Lower lobe of right lung (tissue), 2 donors: ENCODE results near the gene TRERF1. TPM values are rescaled to one million over a fixed set of nuclear protein-coding genes. Genes with fewer than 3 reads are reported as not detected.
"Not testable (repeated sequence)": the region's sequence is repeated elsewhere in the genome, so short reads cannot be mapped to it uniquely, and the experiment has no call there.

Source experiments
- ATAC-seq, 2 donors: fragments of 200-7000 bp; cut with Tn5 transposase; one replicate each; pipeline ENCODE4 v1.9.1; 2020 to 2022; ENCODE audit warnings: mild to moderate bottlenecking in 2 of 2, moderate library complexity in 2 of 2
- DNase-seq: peaks from one replicate; pipeline ENCODE4 v3.0.0-alpha.2; 2020
- H3K27ac ChIP-seq: fragments of 200-600 bp; one replicate; pipeline ENCODE4 v1.8.0; 2022
- H3K27me3 ChIP-seq: fragments of 200-600 bp; one replicate; pipeline ENCODE4 v1.8.0; 2022; ENCODE audit warnings: low read depth
- H3K36me3 ChIP-seq: fragments of 200-600 bp; one replicate; pipeline ENCODE4 v1.8.0; 2022; ENCODE audit warnings: mild to moderate bottlenecking
- H3K4me1 ChIP-seq: fragments of 200-600 bp; one replicate; pipeline ENCODE4 v1.8.0; 2022
- H3K4me3 ChIP-seq: fragments of 200-600 bp; one replicate; pipeline ENCODE4 v1.8.0; 2022; ENCODE audit warnings: mild to moderate bottlenecking
- H3K9me3 ChIP-seq: fragments of 200-600 bp; one replicate; pipeline ENCODE4 v1.8.0; 2022
- CTCF ChIP-seq: fragments of 200-600 bp; IDR thresholded peaks from one replicate; pipeline ENCODE4 v1.8.0; 2022; ENCODE audit warnings: antibody characterized with exemption, mild to moderate bottlenecking
- intact Hi-C: fragments of 100-400 bp; cut with DNase I; formaldehyde crosslinking; loops from one replicate; pipeline ENCODE4 v1.11.0; 2022
- total RNA-seq: library from RNA; stranded (reverse); fragmentation: NEBNext Ultra II Directional; extraction: Animal tissue kit (Norgen Biotek cat#: 25700); gene quantifications from one replicate; pipeline ENCODE4 v1.2.1, GENCODE V29; 2021
- donor health status: DM: no; HTN: yes; CAD: no; lungs with severe emphysema.

Gene TRERF1
- total RNA-seq, 1 donor from 2014 or later: 5.6 TPM

GRCh38 chr6:42484261-42484660 lies 32.5 kb upstream of the TRERF1 start:
- no peak for TF ChIP-seq CTCF
- no peak overlapping the region for H3K4me3 ChIP-seq
- no peak for DNase-seq
- intact Hi-C loops: no loop called here
- H3K9me3 ChIP-seq: no peaks in the 10 kb centered on the region
- no peaks in the 10 kb centered on the region for H3K36me3 ChIP-seq
- no peaks in the 10 kb centered on the region for H3K27me3 ChIP-seq
- H3K4me1 ChIP-seq: no peaks in the 10 kb centered on the region
- ATAC-seq: no peak
- H3K27ac ChIP-seq: no peak overlapping the region

- Histone ChIP-seq H3K9me3 (no peaks in the 10 kb centered on the region), H3K36me3 (no peaks in the 10 kb centered on the region), H3K4me1 (no peaks in the 10 kb centered on the region), H3K27me3 (no peaks in the 10 kb centered on the region), H3K27ac (no peak overlapping the region), H3K4me3 (no peak overlapping the region)
- ATAC-seq (no peak), DNase-seq (no peak)
- no peak for TF ChIP-seq CTCF
- intact Hi-C loops: no loop called here
Measured at GRCh38 chr6:42482174-42482573, 30.4 kb upstream of the TRERF1 start.

GRCh38 chr6:42471714-42472113 lies 20.0 kb upstream of the TRERF1 start:
- no peak for TF ChIP-seq CTCF
- Histone ChIP-seq H3K4me3 (no peak overlapping the region), H3K4me1 (no peaks in the 10 kb centered on the region), H3K36me3 (no peaks in the 10 kb centered on the region), H3K27ac (no peak overlapping the region), H3K9me3 (peaks cover 9% of the 10 kb centered on the region), H3K27me3 (no peaks in the 10 kb centered on the region)
- no peak for DNase-seq
- no peak for ATAC-seq
- intact Hi-C loops: no loop called here

- intact Hi-C loops: no loop called here
- Histone ChIP-seq H3K4me1 (no peaks in the 10 kb centered on the region), H3K36me3 (no peaks in the 10 kb centered on the region), H3K4me3 (no peak overlapping the region), H3K27me3 (no peaks in the 10 kb centered on the region), H3K27ac (no peak overlapping the region), H3K9me3 (peaks cover 9% of the 10 kb centered on the region)
- ATAC-seq (no peak), DNase-seq (no peak)
- TF ChIP-seq CTCF: no peak
Measured at GRCh38 chr6:42471142-42471541, 19.4 kb upstream of the TRERF1 start.

- no peak overlapping the region for H3K27ac ChIP-seq
- peaks cover 9% of the 10 kb centered on the region for H3K9me3 ChIP-seq
- H3K27me3 ChIP-seq: no peaks in the 10 kb centered on the region
- no peak overlapping the region for H3K4me3 ChIP-seq
- ATAC-seq: no peak
- no peak for DNase-seq
- no peak for TF ChIP-seq CTCF
- intact Hi-C loops: no loop called here
- no peaks in the 10 kb centered on the region for H3K36me3 ChIP-seq
- no peaks in the 10 kb centered on the region for H3K4me1 ChIP-seq
Measured at GRCh38 chr6:42468273-42468672, 16.5 kb upstream of the TRERF1 start.

GRCh38 chr6:42467651-42468050 lies 15.9 kb upstream of the TRERF1 start:
- H3K4me1 ChIP-seq: no peaks in the 10 kb centered on the region
- H3K4me3 ChIP-seq: no peak overlapping the region
- H3K36me3 ChIP-seq: no peaks in the 10 kb centered on the region
- DNase-seq: no peak
- no peak for ATAC-seq
- TF ChIP-seq CTCF: no peak
- no peaks in the 10 kb centered on the region for H3K27me3 ChIP-seq
- intact Hi-C loops: no loop called here
- peaks cover 9% of the 10 kb centered on the region for H3K9me3 ChIP-seq
- no peak overlapping the region for H3K27ac ChIP-seq

GRCh38 chr6:42466470-42466869 lies 14.7 kb upstream of the TRERF1 start:
- H3K4me1 ChIP-seq, H3K27me3 ChIP-seq, intact Hi-C loops, DNase-seq, H3K4me3 ChIP-seq, H3K27ac ChIP-seq, H3K9me3 ChIP-seq, ATAC-seq, H3K36me3 ChIP-seq: not testable (repeated sequence)
